Activated CD4-positive, CD25-positive, alpha-beta regulatory T cell (primary cell): ENCODE data around the gene MFSD2B.
A peak's percentile ranks its signal among the peaks of the same experiment; 100 is the strongest.
"Not testable (repeated sequence)": the region's sequence is repeated elsewhere in the genome, so short reads cannot be mapped to it uniquely, and the experiment has no call there.

Experiments used
- DNase-seq, 4 experiments: peaks; one replicate each; lab custom pipeline; 2025; lab: John Stamatoyannopoulos, UW

MFSD2B gene

DNA sequence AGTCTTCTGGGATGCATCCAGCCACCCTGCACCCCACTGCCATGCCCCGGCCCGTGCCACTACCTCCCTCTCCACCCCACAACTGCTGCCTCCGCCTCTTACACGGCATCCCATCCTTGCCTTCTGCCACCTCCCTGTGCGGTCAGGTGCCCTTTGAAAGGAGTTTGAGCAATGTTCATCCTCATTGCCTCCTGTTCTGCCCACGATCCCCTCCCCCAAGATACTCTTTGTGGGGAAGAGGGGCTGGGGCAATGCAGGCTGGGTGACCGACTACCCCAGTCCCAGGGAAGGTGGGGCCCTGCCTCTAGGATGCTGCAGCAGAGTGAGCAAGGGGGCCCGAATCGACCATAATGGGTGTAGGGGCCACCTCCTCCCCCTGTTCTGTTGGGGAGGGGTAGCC, 8.4 kb downstream of the MFSD2B start:
- no peak for DNase-seq

DNA sequence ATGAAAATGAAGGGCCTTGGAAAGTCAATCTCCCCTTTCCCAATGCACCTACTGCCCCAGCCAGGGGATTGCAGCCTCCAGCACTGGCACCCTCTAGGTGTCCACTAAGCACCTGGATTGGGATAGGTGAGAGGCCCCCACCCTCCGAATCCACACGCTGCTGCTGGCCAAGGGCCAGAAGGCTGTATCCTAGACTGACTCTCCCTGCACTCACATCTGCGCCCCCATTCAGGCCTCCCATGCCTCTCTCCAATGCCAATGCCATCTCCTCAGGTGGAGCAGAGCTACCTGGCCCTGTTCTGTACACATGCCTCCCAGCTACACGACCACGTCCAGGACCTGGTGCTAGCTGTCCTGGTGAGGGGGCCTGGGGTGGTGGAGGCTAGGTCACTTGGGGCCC, 9.8 kb downstream of the MFSD2B start:
- DNase-seq = no peak

DNA sequence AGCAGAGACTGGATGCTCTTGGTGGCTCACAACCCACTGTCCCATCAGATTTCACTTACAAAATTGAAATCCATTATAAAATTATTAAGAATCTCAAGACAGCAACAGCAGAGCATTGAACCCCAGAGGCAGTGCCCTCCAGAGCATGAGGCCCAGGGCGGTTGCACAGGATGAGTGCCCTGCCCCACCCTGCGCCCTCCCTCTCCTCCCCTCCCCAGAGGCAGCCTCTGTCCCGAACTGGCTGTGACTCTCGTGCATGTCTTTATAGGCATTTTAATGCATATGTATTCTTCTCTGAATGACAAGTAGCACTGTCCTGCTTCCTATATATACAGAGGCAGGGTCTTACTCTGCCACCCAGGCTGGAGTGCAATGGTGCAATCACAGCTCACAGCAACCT, 10.4 kb downstream of the MFSD2B start:
- DNase-seq = no peak

DNA sequence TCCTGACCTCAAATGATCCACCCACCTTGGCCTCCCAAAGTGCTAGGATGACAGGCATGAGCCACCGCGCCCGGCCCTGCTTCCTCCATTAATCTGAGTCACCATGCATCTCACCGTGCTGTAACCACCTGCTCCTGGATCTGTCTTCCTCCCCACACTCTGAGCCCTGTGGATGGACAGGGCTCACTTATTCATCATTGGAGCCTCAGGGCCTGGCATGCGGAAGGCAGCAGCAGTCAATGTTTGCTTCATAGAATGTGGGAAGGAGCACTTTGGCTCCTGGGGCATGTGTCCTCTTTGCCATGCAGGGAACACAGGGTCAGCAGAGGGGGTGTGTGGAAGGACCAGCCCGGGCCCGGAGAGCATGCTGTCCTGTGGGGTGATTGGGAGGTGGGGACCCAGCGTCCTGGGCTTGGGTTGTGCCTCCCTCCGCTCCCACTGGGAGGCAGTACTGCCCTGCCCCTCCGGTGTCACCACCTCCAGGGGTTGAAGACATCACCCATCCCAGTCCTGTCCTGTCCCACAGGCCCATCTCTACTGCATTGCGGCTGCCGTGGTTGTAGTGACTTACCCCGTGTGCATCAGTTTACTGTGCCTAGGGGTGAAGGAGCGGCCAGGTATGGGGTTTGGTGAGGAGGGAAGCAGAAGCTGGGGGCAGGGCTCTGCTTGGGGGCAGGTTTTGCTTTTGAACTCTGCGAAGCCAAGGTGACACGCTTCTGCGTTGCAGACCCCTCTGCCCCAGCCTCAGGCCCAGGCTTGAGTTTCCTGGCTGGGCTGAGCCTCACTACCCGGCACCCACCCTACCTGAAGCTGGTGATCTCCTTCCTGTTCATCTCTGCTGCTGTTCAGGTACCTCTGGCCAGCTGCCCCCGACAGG, 11.5 kb downstream of the MFSD2B start:
- DNase-seq = no peak

DNA sequence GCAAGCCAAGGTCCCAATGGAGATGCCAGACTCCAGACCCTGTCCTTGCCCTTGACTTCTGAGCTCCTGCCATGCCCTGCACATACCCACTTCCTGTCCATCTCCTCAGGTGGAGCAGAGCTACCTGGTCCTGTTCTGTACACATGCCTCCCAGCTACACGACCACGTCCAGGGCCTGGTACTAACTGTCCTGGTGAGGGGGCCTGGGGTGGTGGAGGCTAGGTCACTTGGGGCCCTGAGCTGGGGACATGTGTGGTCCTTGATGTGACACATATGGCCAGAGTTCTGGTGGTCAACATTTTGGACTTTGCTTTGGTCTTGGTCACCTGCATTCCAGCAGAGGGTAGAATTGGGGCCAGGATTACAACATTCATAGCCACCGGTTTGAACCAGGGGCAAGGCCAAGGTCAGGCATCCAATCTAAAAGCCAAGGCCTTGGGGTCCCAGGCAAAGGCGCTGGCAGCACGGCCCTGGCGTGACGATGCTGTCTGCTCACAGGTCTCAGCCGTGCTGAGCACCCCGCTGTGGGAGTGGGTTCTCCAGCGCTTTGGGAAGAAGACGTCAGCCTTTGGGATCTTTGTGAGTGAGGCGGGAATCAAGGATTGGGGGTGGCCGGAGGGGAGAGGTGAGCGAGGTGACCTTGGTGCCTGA, 12.6 kb downstream of the MFSD2B start:
- no peak for DNase-seq

DNA sequence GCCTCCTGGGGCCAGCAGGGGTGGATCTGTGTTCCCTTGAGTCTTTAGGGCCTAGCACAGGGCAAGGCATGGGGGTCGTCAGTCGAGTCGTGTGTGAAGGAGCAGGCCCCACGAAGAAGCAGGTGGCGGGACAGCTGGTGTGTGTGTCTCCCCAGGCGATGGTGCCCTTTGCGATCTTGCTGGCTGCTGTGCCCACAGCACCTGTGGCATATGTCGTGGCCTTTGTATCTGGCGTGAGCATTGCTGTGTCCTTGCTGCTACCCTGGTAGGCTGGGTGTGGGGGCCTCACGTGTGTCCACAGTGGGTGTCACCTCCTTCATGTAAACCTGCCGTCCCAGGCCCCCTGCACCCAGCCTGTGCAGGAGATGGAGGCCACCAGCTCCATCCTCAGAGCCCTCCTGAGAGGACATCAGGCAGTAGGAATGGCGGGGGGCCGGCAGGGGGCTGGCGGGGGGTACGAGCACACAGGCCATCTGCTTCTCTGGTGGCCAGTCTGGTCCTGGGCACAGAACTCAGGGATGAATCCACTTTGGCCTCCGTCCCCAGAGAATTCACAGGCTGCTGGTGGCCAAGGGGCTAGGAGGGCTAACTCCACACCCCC, 13.2 kb downstream of the MFSD2B start:
- DNase-seq = no peak

DNA sequence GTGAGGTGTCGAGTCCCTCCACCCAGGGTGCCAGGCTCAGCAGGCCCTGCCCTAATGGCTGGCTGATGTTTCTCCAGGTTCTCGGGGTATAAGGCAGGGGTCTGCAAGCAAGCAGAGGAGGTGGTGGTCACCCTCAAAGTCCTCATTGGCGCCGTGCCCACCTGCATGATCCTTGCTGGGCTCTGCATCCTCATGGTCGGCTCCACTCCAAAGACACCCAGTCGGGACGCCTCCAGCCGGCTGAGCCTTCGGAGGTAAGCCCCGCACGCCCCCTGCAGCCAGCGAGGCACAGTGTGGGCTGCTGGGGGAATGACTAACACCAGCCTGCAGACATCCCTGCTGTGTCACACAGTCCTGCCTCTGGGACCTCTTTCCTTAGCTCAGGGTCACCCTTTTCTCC, 14.1 kb downstream of the MFSD2B start:
- DNase-seq = no peak

DNA sequence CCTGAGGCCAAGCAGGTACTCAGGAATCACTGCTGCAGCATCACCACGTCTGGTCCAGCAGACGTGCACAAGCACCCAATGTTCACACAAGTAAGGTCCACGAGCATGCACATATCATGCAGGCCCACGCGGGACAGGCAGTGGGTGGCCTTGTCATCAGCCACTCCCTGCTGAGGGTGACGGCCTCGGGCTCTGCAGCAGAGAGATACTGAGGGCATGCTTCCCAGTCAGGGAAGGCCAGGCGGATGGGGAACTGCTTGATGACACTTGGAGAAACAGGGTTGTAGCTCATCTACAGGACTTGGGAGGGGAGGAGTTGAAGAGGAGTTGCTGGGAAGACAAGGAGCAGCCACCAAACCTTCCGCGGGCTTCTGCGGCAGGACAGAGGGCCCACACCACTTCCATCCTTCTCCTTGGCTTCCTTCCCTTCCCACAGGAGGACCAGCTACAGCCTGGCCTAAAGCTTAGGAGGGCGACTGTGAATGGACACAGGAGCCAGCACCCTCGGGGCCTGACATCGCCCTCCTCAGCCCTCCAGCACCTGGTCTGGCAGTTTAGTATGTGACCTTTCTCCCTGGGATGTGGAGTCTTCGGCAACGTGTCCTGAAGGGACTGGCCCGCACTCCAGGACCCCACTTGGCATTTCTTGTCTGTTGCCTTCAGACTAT, 15.2 kb downstream of the MFSD2B start:
- no peak for DNase-seq

DNA sequence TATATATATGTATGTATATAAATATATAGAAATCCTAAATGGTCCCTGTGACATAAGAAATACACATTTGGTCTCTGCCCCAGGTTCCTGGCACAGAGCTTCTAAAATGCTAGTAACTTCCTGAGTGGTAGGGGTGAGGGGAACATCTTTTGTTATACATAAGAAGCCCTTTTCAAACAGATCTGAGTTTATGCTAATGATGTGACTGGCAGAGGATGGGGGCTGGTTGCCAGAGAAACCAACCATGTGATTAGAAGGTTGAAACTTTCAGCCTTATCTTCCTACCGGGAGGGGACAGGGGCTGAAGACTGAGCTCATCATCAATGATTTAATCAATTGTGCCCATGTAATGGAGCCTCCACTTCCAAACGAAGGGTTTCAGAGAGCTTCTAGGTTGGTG, 16.3 kb downstream of the MFSD2B start:
- DNase-seq = no peak

DNA sequence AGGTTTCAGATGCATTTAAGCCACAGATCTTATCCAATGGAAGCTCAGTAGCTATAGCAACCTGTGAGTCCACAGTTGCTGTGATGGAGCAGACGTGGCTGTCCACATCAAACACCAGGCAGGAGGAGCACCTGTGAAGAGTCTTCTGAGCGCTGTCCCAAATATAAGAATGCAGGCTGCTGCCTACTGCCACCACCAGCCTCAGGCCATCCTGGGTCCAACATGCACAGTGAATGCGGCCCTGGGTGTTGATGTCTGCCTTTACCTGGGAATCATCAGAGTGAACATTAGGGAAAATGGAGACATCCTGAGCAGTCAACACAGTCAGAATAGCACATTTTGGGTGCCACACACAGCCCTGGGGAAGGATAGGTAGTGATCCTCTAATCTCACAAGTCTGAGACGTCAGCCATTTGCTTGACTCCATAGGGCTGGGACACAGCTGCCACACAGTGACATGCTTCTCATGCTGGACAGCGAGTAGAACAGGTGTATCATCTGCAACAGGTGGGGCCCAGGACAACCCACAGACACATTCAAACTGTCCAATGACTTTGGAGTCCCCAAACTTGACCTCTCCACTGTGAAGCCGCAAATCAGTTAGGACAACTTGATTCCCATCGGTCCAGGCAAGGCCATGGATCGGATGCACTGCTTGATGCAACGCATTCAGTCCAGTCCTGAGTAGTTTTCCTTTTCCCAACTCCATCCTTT, 29.1 kb downstream of the MFSD2B start:
- no peak for DNase-seq

DNA sequence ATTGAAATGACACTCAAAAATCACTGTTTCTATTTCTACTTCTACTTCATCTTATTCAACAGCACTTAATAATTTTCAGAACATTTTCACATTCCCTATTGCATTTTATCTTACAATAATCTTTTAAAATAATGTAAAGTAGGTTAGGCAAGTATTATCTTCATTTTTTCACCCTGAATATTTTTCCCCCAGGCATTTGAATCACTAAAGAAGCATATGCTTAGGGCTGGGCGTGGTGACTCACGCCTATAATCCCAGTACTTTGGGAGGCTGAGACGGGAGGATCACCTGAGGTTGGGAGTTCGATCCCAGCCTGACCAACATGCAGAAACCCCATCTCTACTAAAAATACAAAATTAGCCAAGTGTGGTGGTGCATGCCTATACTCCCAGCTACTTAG, 30.6 kb downstream of the MFSD2B start:
- DNase-seq = no peak

DNA sequence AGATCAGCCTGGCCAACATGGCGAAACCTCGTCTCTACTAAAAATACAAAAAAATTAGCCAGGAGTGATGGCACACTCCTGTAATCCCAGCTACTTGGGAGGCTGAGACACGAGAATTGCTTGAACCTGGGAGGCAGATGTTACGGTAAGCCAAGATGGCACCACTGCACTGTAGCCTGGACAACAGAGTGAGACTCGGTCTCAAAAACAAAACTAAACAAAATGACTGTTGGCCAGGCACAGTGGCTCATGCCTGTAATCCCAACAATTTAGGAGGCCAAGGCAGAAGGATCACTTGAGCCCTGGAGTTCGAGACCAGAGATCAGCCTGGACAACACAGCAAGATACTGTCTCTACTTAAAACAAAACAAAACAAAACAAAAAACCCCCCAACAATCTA, 33.2 kb downstream of the MFSD2B start:
- not testable (repeated sequence) for DNase-seq

DNA sequence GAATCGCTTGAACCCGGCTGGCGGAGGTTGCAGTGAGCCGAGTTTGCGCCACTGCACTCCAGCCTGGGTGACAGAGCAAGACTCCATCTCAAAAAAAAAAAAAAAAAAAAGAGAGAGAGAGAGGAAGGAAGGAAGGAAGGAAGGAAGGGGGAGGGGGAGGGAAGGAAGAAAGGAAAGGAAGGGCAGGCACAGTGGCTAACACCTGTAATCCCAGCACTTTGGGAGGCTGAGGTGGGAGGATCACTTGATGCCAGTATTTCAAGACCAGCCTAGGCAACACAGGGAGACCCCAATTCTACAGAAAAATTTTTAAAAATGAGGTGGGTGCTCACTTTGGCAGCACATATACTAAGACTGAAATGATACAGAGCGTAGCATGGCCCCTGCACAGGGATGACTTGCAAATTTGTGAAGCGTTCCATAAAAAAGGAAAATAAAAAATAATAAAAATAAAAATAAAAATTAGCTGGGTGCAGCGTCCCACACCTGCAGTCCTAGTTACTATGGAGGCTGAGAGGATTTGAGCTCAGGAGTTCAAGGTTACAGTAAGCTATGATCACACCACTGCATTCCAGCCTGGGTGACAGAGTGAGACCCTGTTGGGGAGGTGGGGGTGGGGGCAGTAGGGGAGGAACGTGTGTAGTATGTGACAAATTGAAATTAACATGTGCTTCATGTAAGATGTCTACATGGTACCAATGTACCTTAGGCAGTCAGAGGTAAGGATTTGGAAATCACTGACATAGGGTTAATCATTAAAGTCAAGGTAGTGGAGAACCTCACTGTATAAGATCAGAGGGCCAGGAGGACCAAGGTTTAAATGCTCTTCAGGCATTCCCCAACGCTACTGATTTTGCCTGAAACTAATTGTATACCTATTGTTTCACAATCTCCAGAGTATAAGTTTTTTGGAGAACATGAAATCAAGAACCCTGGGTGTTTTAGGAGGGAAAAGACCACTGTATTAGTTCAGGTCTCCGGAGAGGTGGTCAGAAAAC, 35.9 kb downstream of the MFSD2B start:
- no peak for DNase-seq

DNA sequence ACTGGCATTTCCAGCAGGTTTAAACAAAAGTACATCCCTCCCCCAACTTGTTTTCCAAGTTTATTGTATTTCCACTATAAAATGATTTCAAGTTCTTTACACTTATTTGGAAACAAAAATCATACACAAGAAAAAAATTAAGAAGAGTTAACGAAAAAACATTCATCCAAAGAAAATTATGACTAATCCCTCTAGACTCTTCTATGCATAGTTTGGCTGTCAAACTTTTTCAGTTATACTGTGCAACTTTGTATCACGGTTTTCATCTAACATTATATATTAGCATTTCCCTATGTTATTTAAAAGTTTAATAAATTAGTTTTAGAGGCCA, 36.7 kb downstream of the MFSD2B start:
- no peak for DNase-seq

DNA sequence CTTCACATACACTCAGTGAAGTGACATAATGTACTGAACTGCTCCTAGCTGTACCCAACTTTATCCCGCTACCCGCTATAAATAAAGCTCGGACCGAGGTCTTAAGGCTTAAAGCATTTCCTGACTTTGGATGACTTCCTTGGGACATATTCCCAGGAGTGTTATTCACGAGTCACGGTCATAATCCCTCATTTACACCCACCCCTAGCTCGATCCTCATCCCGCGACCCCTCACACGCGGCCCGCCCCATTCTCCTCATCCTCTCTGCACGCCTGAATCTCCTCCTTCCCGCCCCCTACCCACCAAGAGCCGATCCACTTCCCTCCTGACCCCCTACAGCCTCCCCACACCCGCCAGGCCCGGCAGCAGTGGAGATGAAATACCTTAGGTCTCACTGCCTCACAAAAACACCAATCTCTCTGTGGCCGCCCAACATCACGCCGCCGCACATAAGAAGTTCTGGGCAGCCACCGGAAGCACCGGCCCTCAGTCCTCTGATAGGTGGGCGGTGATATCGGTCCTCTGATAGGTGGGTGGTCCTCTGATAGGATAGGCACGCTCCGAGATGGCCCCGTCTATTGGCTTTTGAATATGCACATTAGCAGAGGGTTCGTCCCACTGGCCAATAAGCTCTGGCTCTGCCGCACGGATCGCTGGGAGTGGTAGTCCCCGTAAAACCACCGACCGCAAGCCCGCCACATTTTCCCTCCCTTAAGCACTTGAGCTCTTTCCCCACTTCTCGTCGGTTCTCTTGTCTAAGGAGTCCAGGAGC, 37.2 kb downstream of the MFSD2B start, which contains the start of gene WDCP:
Gene WDCP (minus strand): TSS at position 462 of the 773 bp plus-strand sequence. CDS start 7,897 bp downstream, outside the sequence.
- DNase-seq = peak; percentile 70 to 83 (median 80)

DNA sequence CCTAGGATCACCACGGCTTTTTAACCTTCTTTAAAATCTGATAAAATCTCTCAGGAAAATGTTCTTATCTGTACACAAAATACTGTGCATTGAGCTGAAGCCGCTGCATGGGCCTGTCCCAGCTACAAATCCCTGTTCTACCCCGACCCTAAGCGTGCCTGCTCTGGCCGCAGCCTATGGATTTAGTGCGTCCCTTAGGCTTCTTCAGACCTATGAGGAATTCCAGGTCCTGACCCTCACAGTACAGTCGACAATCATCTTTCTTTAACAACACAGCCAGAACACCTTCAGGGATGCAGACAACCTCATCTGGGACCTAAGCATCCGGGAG, 37.8 kb downstream of the MFSD2B start:
- DNase-seq = no peak

DNA sequence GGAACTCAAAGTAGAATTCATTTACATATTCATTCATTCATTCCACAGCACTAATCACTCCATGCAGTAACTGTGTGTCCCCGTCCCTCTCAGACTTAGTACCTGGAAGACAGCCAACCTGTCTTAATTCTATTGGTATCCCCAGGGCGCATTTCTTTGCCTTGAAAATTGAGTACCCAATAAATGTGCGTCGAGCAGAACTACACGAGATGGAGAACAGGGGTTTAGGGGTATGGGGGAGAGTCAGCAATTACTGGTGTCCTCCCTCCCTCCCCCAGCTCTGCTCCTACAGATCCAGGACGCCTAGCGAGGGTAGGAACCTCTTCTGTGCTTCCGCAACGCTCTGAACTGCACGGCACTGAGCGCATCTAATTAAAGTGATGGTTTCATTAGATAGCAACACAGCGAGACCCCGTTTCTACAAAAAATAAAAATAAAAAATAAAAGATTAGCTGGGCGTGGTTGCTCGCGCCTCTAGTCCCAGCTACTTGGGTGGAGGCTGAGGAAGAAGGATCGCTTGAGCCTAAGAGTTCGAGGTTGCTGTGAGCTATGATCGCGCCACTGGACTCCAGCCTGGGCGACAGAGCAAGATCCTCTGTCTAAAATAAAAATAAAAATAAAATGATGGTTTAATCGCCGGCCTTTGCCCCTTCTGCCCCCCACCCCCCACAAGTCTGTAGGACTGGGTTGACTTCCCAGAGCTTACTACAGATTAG, 39.0 kb downstream of the MFSD2B start:
- no peak for DNase-seq

DNA sequence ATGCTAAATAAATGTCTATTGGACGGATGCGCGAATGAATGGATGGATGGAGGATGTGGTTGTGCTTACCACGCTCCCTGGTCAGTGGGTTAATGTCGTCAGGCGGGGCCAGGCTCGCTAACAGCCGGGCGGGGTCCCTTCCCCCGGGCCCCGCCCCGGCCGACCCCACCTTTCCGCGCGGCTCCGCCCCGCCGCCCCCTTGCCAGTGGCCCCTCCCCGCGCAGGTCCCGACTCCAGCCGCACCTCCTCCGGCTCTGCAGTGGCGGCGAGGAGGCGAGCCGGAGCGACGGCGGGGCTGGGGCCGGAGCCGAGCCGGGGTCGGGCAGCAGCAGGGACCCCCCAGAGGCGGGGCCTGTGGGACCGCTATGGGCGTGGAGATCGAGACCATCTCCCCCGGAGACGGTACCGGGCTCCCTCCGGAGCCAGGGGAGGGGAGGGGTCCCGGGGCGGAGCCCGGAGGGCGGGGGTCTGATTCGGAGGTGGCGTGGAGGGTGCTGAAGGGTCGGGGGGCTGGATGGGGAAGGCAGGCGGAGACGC, 39.7 kb downstream of the MFSD2B start, which contains the start of gene FKBP1B:
Gene FKBP1B (plus strand): TSS at position 257 of the 537 bp plus-strand sequence. CDS start 109 bp downstream, at position 366.
- peak in 2 of 4 experiments; percentile 8 to 10 for DNase-seq
